RWPE1 (cell line): Measurements from ENCODE around the gene STARD5.
"Not testable (repeated sequence)": the region's sequence is repeated elsewhere in the genome, so short reads cannot be mapped to it uniquely, and the experiment has no call there.

Experiments used
- CTCF ChIA-PET: fragments of 350-600 bp; sonication (Branson Sonifier 250); formaldehyde crosslinking; extraction: SDS; loops from one replicate; lab custom pipeline; 2021; lab: Yijun Ruan, JAX
- POLR2A ChIA-PET: fragments of 400-600 bp; formaldehyde crosslinking; extraction: SDS; loops from one replicate; lab custom pipeline; 2020; ENCODE audit warnings: antibody characterized with exemption; ENCODE audit not compliant: low non-redundant PET; lab: Yijun Ruan, JAX
- DNase-seq: peaks from one replicate; pipeline ENCODE4 v3.0.0; 2012; ENCODE audit warnings: low spot score
- H3K27ac ChIP-seq: fragments of 450-650 bp; 2 replicates; pipeline ENCODE4 v1.5.1; 2017
- TF ChIP-seq, protein P1 (sequence below): fragments of 450-650 bp; conservative IDR thresholded peaks from 2 replicates; pipeline ENCODE4 v1.5.1; 2017; ENCODE audit warnings: low read depth, mild to moderate bottlenecking

STARD5 gene

GRCh38 chr15:81334768-81335435 is 11.0 kb upstream of the STARD5 start:
- no peak overlapping the region for H3K27ac ChIP-seq
- TF ChIP-seq, protein P1, sequence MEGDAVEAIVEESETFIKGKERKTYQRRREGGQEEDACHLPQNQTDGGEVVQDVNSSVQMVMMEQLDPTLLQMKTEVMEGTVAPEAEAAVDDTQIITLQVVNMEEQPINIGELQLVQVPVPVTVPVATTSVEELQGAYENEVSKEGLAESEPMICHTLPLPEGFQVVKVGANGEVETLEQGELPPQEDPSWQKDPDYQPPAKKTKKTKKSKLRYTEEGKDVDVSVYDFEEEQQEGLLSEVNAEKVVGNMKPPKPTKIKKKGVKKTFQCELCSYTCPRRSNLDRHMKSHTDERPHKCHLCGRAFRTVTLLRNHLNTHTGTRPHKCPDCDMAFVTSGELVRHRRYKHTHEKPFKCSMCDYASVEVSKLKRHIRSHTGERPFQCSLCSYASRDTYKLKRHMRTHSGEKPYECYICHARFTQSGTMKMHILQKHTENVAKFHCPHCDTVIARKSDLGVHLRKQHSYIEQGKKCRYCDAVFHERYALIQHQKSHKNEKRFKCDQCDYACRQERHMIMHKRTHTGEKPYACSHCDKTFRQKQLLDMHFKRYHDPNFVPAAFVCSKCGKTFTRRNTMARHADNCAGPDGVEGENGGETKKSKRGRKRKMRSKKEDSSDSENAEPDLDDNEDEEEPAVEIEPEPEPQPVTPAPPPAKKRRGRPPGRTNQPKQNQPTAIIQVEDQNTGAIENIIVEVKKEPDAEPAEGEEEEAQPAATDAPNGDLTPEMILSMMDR, result no peak
- ChIA-PET POLR2A (no interaction called here), CTCF (interaction anchor here (0.7 kb wide), 1 partner anchor 179 kb away, joined by 3 read pairs; no protein-coding TSS in a partner anchor)
- no peak for DNase-seq

- ChIA-PET CTCF (no interaction called here), POLR2A (no interaction called here)
- TF ChIP-seq, protein P1, result no peak
- DNase-seq, result no peak
- H3K27ac ChIP-seq, result no peak overlapping the region
These were observed 9.4 kb upstream of the STARD5 start for GRCh38 chr15:81333363-81333762.

DNA sequence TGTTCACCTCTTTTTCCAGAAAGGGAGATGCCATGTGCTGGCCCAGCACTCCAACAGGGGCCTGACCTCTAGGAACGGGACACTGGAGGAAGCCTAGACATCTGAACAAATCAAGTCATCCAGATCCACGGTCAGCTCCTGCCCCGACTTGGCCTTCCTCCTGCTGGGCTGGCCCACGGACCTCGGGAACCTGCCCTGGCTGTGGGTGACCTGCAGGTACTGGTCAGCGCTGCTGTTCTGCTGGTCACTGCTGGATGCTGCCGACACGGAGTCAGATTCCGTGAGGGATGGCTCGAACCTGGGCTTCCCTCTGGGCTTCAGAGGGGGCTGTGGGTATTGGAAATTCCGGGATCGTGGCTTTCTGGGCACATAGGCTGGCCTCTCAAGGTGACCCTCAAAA is 8.4 kb upstream of the STARD5 start:
- POLR2A ChIA-PET, result no interaction called here
- no peak overlapping the region for H3K27ac ChIP-seq
- no peak for DNase-seq
- CTCF ChIA-PET, result no interaction called here
- TF ChIP-seq, protein P1, result no peak

DNA sequence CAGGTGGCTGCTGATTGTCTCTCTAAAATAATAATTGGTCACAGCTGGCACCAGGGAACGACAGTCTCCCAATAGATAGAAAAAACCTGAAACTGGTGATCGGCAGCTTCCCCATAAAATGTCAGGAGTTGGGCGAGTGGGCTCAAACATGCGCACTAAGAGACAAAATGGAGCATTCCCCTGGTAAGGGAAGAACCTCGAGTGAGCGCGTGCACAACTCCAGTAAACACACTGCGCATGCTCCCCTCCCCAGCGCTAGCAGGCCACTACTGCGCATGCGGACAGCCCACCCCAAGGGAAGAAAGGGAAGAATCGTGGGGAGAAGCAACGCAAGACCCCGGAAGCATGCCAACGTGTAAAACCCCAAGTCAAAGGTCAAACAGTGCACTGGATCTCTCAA is 7.7 kb upstream of the STARD5 start:
- ChIA-PET CTCF (interaction anchor here (0.5 kb wide), 1 partner anchor 1473 kb away, joined by 3 read pairs; no protein-coding TSS in a partner anchor), POLR2A (no interaction called here)
- no peak for DNase-seq
- no peak overlapping the region for H3K27ac ChIP-seq
- TF ChIP-seq, protein P1, result no peak

DNA sequence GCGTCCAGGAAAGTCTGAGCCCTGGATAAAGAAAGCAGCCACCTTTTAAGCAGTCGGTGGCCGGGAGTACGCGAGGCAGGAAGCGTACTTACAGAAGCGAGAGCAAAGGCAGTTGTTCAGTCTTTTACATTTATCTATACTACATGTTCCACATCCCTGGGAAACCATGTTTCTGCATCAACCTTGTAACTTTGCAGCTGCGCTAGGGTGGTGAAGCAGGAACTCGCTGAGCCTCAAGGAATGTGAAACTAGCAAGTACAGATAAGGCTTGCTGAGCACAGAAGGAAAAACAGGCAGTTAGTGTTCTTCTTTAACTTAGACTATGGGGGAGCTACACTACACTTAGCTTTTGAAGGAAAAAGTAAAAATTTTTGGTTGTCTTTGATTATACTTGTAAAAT is 7.2 kb upstream of the STARD5 start:
- CTCF ChIA-PET, H3K27ac ChIP-seq, POLR2A ChIA-PET, DNase-seq: not testable (repeated sequence)

DNA sequence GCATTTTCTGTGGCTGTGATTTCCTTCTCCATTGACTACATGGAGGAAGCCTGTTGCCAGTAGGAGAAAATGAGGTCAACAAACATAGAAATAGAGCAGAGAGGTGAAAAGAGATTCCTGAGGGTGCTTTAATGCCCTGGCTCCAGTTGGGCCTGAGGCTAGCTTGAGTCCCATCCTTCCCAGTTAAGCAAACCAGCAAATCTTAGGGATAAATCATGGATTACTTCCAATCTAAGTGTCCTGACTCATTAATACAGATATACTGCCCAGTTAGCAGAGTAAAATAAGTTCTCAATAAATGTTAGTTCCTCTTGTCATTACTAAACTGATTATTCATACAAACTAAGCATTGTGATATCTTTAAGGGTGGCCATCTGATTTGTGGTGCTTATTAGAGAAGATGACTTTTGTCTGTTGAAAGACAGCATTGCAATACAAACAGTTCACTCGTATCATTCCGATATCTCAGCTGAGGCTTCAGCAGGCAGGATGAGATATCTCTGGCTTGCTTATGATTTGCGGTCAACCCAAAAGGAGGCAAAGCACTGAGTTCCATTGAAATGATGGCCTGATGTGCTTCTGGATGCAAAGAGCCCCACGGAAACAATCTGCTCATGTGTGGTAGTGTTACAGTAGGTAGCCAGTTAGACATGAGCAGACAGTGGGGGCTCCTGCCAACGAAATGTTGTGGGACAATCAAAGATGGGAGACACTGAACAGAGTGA is 6.6 kb upstream of the STARD5 start:
- CTCF ChIA-PET, result no interaction called here

More for the DNA sequence above, 6.6 kb upstream of the STARD5 start:
- POLR2A ChIA-PET, result no interaction called here
- TF ChIP-seq, protein P1, result no peak
- H3K27ac ChIP-seq, result no peak overlapping the region
- DNase-seq, result no peak
